Measurements from ENCODE around the gene DLX1. TPM values are rescaled to one million over a fixed set of nuclear protein-coding genes. Genes with fewer than 3 reads are reported as not detected.

DLX1 gene
- total RNA-seq, 3 donors from 2014 or later = 0.29 TPM; not detected in 2

DNA sequence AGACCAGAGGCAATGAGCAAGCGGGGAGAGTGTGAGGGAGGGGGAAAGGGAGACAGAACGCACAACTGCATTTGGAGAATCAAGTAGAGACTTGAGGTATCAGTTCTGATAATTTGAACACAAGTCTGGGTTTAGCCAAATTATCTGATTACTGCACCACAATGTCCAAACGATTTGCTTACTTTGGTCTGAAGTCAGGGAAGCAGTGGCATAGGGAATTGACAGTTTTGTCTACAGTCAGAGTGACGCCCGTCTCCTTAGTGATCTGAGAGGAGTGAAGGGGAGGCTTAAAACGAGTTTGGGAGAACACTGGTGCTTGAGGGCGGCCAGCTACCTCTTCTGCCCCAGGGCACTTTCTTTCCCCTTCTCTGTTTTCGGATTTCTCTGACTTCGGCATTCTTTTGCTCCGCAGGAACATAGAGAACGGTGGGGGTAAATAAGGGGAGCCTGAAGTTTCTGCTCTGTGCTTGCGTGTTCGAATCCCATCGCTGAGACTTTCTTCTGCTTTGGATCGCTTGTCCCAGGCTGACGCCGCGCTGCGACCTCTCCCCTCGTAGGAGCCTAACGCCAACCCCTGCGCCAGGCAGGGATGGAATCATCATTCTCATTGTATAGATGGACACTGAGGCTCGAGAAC is 20.3 kb downstream of the DLX1 start:
- peaks cover 6 to 10% of the 10 kb centered on the region in 2 donors for H3K4me1 ChIP-seq
- intact Hi-C loops (cut with DNase I; ENCODE audit: low total_unique reads) = no loop called here

DNA sequence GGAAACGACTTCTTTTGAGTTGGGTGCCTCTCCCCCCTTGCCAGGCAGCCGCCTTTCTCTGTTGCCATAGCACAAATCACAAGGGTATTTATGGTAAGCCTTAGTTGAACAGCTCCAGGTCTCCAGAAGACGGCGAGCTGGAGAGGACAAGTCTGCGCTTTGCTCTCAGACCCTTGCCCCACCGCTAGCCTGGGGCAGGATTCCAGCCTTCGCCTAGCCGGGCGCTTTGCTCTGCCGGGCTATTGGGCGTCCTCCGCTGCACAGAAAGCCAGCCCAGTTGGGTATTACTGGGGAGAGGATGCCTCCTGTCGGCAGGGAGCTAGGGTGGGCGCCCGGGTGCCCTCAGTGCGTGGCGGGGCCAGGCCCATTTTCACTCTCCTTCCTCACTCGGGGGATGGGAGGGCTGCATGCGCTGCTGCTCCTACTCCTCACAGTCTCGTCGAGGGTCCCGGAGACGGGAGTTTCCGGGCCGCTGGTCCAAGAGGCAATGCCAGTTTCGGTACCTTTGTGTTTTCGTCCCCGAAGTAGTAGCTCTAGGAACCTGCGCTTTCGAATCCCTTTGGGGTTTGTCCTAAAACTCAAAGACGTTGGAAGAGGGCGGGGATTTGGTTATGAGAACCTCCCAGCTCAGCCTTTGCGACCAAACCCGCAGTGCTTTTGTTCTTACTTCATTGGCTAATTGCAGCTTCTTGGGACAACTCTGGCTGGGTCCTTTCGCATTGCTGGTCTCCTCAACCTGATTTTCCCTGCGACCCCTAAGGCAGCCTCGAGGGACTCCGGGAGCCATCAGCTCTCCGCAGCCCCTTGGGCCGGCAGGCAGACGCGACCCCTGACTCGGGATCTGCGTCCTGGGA is 21.0 kb downstream of the DLX1 start:
- Histone ChIP-seq H3K4me1 (peaks cover 6 to 10% of the 10 kb centered on the region in 2 donors), H3K4me3 (peak overlapping the region in 1 of 3 donors; percentile 51), H3K27me3 (peaks cover 17 to 75% of the 10 kb centered on the region in 2 donors), H3K36me3 (no peaks in the 10 kb centered on the region), H3K27ac (no peak overlapping the region), H3K9me3 (no peaks in the 10 kb centered on the region)
- TF ChIP-seq, protein P1, sequence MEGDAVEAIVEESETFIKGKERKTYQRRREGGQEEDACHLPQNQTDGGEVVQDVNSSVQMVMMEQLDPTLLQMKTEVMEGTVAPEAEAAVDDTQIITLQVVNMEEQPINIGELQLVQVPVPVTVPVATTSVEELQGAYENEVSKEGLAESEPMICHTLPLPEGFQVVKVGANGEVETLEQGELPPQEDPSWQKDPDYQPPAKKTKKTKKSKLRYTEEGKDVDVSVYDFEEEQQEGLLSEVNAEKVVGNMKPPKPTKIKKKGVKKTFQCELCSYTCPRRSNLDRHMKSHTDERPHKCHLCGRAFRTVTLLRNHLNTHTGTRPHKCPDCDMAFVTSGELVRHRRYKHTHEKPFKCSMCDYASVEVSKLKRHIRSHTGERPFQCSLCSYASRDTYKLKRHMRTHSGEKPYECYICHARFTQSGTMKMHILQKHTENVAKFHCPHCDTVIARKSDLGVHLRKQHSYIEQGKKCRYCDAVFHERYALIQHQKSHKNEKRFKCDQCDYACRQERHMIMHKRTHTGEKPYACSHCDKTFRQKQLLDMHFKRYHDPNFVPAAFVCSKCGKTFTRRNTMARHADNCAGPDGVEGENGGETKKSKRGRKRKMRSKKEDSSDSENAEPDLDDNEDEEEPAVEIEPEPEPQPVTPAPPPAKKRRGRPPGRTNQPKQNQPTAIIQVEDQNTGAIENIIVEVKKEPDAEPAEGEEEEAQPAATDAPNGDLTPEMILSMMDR (IDR thresholded peaks at IDR 0.05) = no peak
- TF ChIP-seq POLR2AphosphoS5 (IDR thresholded peaks at IDR 0.05) (no peak), POLR2A (IDR thresholded peaks at IDR 0.05) (no peak)
- intact Hi-C loops (cut with DNase I; ENCODE audit: low total_unique reads) = no loop called here
- DNase-seq (ENCODE audit: low spot score in 2 of 2) = no peak

More for the DNA sequence above, 20.3 kb downstream of the DLX1 start:
- TF ChIP-seq, protein P1 (IDR thresholded peaks at IDR 0.05) = no peak
- no peak for TF ChIP-seq POLR2AphosphoS5 (IDR thresholded peaks at IDR 0.05)
- TF ChIP-seq POLR2A (IDR thresholded peaks at IDR 0.05) = no peak
- DNase-seq (ENCODE audit: low spot score in 2 of 2) = no peak
- H3K27ac ChIP-seq = no peak overlapping the region
- H3K27me3 ChIP-seq = peaks cover 20 to 82% of the 10 kb centered on the region in 2 donors
- H3K9me3 ChIP-seq = no peaks in the 10 kb centered on the region
- peak overlapping the region in 1 of 3 donors; percentile 51 for H3K4me3 ChIP-seq
- no peaks in the 10 kb centered on the region for H3K36me3 ChIP-seq

DNA sequence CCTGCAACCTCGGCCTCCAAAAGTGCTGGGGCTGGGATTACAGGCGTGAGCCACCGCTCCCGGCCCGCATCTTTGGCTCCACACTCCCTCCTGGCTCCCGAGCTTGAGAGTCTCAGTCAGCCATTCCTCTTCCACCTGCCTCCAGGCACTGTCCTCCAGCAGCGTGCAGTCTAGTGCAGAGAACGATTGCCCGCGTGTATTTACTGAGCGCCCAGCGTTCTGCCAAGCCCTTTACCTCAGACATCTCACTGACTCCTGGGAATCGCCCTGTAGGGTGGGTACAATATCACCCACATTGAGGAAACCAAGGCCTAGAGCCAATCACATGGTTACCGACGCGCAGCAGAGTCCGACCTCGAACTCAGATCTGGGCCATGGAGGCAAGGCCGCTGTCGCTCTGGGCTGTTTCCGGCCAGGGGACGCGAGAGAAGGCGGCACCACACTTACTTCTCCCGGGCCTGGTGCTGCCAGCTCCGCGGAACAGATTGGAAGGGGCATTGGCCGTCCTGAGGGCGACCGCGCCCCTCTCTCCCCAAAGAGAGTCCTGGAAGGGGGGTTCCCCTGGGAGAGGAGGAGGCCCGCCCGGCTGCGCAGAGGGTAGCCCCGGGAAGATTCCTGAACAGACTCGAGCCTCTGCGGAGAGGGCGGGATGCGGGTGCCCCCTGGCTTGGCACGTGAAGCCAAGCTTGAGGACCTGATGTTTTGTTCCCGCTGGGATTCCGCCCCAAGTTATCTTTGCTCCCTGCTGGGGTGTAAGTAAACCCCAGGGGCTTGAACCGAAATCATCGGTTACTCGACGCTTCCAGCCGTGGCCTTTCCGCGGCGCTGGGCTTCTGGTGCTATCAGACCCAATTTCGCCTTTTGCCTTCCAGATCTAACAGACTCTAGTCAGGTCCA is 22.6 kb downstream of the DLX1 start:
- peaks cover 4 to 62% of the 10 kb centered on the region in 2 donors for H3K27me3 ChIP-seq
- no peaks in the 10 kb centered on the region for H3K36me3 ChIP-seq
- H3K9me3 ChIP-seq = no peaks in the 10 kb centered on the region
- H3K27ac ChIP-seq = no peak overlapping the region
- no peak for DNase-seq (ENCODE audit: low spot score in 2 of 2)
- TF ChIP-seq, protein P1 (IDR thresholded peaks at IDR 0.05) = no peak
- no peak for TF ChIP-seq POLR2A (IDR thresholded peaks at IDR 0.05)
- no peak for TF ChIP-seq POLR2AphosphoS5 (IDR thresholded peaks at IDR 0.05)
- H3K4me3 ChIP-seq = no peak overlapping the region
- peaks cover 0 to 2% of the 10 kb centered on the region in 2 donors for H3K4me1 ChIP-seq
- intact Hi-C loops (cut with DNase I; ENCODE audit: low total_unique reads) = no loop called here

DNA sequence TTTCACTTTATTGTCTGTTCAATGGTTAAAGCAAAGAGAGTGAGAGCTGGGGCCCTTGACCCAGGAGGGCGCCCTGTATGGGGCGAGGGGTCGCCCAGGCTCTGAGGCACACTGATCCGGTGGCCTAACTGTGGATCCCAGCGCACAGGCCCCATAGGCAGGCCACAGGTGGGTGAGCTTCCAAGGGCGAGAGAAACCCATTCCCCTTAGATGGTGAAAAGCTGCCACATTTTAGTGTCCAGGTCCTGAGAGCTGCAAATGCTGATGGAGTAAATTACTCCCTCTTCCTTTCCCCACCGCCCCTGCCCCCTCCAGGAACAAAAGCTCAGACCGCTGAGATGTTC is 23.3 kb downstream of the DLX1 start:
- DNase-seq (ENCODE audit: low spot score in 2 of 2) = no peak
- TF ChIP-seq POLR2AphosphoS5 (IDR thresholded peaks at IDR 0.05) (no peak), POLR2A (IDR thresholded peaks at IDR 0.05) (no peak)
- TF ChIP-seq, protein P1 (IDR thresholded peaks at IDR 0.05) = no peak
- H3K27me3 ChIP-seq = peaks cover 4 to 56% of the 10 kb centered on the region in 2 donors
- H3K4me3 ChIP-seq = no peak overlapping the region
- no peak overlapping the region for H3K27ac ChIP-seq
- H3K4me1 ChIP-seq = no peaks in the 10 kb centered on the region
- intact Hi-C loops (cut with DNase I; ENCODE audit: low total_unique reads) = no loop called here
- H3K36me3 ChIP-seq = no peaks in the 10 kb centered on the region
- H3K9me3 ChIP-seq = no peaks in the 10 kb centered on the region

All from breast epithelium (tissue), 4 donors.